ENCODE results near the gene FMR1.

The FMR1 gene

DNA sequence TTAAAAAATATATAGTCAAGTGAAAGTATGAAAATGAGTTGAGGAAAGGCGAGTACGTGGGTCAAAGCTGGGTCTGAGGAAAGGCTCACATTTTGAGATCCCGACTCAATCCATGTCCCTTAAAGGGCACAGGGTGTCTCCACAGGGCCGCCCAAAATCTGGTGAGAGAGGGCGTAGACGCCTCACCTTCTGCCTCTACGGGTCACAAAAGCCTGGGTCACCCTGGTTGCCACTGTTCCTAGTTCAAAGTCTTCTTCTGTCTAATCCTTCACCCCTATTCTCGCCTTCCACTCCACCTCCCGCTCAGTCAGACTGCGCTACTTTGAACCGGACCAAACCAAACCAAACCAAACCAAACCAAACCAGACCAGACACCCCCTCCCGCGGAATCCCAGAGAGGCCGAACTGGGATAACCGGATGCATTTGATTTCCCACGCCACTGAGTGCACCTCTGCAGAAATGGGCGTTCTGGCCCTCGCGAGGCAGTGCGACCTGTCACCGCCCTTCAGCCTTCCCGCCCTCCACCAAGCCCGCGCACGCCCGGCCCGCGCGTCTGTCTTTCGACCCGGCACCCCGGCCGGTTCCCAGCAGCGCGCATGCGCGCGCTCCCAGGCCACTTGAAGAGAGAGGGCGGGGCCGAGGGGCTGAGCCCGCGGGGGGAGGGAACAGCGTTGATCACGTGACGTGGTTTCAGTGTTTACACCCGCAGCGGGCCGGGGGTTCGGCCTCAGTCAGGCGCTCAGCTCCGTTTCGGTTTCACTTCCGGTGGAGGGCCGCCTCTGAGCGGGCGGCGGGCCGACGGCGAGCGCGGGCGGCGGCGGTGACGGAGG is at the start of gene FMR1:
FMR1 (plus strand) TSS at position 728 of the 831 bp plus-strand sequence. CDS start 261 bp downstream, outside the sequence.
- peak; percentile 90 to 92 for DNase-seq

DNA sequence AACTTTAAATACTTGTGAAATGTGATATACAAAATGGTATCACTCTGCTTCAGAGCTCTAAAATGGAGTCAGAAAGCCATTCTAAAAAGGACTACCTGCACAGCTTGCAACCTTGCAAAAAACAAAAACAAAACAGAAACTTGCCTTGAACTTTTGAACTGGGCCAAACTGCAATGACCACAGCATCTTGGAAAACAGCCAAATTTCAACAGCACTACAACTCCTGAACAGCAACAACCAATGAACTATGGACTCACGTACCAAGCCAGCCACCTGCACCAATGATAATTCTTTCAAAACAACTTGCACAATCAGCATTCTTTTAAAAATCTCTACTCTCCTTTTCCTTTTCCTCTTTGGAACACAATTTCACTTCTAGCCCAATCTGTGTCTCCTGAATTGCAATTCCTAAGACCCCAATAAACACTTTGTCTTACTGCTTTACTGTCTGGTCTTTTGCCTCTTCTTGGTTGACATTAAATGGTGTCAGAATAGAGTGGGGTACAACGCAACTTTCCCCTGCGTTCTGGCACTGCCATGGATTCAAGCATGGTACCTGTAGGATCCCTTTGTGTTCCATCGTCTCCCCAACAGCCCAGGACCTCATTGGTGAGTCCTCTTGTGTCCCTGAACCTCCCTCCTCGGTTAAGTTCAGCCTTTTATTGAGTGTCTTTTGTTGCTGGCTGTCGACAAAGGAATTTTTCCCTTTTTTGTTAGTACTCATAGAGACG is 35.7 kb upstream of the FMR1 start:
- DNase-seq, result no peak

DNA sequence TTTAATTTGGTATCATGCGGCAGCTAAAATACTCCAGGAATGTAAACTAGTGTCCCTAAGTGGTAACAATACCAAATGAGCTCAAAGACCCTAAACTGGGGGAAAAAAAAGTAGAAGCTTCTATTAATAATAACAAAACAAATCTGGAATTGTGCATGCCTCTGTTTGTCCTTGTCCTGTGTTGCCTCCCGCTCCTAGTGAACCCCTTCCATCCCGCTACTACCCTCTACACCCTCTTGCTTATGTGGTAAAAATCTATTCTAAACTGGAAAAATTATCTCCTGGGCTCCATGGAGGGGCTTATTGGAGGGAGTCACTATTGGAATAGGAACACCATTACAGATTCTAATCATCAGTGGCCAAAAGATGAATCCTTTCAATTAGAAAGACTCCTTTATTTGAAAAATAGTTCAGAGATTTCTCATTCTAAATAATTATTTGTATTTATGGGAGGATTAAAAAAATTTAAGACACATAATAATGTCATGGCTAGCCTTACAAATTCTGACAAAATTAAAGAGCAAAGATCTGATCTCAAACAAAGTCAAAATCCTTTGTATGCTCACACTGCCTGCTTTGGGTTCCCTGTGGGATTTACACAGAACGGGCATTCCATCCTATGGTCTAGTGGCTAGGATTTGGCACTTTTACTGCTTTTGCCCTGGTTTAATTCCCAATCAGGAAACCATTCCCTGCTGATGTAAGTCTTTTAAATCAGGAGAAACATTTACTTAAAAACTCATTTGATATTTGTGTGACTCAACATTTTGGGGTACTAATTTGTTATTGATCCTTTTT is 34.7 kb upstream of the FMR1 start:
- DNase-seq, result peak in 1 of 2 experiments; percentile 5

DNA sequence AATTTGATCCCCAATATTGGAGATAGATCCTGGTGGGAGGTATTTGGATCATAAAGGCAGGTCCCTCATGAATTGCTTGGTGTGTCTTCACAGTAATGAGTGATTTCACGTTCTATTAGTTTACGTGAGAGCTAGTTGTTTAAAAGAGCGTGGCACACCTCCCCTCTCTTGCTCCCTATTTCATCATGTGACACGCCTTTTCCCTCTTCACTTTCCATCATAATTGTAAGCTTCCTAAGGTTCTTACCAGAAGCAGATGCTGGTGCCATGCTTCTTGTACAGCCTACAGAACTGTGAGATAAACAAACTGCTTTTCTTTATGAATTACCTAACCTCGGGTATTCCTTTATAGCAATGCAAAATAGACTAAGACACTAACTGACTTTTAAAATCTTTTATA is 34.0 kb upstream of the FMR1 start:
- DNase-seq, result peak in 1 of 2 experiments; percentile 53

DNA sequence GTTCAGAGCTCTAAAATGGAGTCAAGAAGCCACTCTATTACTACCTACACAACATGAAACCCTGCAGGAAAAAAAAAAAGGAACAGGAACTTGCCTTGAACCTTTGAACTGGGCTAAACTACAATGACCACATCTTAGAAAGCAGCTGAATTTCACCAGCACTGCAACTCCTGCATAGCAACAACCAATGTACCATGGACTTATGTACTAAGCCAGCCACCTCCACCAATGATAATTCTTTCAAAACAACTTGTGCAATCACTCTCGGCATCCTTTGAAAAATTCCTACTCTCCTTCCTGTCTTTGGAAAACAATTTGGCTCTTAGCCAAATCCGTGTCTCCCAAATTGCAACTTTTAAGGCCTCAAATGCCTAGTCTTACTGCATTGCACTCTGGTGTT is 26.8 kb upstream of the FMR1 start:
- DNase-seq, result no peak

DNA sequence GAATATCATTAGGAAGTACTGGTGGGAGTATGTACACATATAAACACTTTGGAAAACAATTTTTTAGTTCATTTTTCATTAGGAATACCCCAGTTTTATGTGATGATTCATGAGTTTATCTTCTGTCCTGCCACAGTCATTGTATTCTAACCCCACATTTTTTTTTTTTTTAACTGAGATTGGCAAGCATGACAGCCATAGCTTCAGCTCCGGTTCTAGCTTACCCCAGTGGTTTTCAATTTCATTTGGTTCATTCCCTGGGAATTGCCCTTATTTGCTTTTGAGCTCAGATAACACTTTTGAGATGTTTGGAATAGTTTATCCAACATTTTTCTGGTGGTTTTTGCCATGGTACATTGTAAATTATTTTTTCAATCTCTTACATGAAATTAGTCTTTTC is 21.0 kb upstream of the FMR1 start:
- no peak for DNase-seq

DNA sequence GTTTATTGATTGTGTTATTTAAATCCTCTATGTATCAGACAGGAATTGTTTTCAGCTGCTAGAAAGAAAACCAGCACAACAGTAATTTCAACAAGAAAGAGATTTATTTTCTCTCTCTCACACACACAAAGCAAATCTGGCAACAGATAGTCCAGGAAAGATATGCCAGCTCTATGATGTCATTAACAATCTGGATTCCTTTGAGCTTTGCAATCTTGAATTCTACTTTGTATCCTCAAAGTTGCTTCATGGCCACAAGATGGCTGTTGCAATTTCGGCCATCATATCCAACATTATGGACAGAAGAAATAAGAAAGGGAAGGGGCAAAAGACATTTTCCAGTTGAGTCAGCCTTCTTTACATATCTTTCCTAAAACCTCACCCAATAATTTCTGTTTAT is 19.8 kb upstream of the FMR1 start:
- DNase-seq, result no peak

DNA sequence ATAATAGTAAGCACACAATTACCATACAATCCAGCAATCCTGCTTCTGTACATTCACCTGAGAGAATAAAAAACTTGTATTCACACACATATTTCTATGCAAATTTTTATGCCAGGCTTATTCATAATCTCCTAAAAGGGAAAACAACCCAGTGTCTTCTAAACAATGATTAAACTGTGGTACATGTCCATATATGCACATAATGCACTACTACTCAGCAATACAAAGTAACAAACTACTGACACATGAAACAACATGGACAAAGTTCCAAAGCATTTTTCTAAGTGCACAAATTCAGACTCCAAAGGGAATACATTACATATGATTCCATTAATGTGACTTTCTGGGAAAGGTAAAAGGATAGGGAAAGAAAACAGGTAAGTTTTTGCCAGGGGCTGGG is 18.0 kb upstream of the FMR1 start:
- DNase-seq, result no peak

DNA sequence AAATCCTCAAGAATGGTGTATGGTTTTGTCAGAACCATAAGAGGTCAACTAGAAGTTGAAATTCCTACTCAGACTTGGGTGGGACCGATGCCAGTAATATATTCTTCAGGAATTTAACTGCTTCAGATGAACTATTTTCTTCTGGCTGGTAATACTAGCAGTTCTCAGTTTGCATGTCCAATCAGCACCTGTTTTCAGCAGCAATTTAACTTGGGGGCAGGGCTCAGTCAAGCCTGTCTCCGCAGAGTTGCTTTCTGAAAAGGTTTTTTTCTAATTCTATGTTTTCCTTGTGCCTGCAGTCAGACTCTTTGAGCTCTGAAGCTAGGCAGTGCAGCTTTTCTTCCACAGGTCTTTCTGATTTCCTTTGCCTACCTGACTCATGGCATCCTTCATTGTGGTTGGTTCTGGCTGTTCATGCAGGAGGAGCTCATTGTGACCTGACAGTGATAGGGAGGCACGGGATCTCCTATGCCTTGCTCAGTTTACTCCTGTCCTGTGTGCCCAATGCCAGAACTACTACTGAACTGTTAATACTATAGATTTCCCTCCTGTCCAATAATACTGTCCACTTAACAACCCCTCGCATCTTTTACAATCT is 17.3 kb upstream of the FMR1 start:
- DNase-seq, result no peak

DNA sequence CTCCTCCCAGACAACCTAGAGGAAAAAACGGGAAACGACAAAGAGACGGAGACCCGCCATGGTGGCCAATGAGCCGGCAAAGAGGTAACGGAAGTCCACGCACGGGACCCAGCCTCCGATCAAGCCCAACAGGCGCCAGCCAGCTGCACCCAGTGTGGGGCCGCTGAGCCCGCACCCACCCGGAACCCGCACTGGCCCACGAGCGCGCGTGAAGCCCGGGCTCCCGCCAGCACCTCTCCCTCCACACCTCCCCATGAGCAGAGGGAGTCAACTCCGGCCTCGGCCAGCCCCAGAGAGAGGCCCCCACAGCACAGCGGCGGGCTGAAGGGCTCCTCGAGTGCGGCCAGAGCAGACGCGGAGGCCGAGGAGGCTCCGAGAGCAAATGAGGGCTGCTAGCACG is 14.6 kb upstream of the FMR1 start:
- DNase-seq, result no peak

DNA sequence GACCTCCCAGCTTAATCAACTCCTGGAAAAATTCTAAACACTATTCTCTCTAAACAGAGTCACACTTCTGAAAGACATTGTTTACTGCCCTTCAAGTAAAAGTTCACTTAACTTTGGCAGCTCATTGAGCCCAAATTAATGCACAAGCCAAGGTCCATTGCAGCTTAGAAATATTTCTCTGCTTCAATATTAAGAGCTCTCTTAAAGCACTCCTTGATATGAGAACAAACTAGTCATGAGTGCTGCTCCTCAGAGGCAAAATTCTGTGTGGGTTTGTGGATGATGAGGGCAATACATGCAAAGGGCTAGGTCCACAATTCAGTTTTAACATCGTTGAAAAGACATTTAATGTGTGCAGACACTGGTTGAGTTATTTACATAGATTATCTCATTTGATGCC is 12.8 kb upstream of the FMR1 start:
- no peak for DNase-seq

DNA sequence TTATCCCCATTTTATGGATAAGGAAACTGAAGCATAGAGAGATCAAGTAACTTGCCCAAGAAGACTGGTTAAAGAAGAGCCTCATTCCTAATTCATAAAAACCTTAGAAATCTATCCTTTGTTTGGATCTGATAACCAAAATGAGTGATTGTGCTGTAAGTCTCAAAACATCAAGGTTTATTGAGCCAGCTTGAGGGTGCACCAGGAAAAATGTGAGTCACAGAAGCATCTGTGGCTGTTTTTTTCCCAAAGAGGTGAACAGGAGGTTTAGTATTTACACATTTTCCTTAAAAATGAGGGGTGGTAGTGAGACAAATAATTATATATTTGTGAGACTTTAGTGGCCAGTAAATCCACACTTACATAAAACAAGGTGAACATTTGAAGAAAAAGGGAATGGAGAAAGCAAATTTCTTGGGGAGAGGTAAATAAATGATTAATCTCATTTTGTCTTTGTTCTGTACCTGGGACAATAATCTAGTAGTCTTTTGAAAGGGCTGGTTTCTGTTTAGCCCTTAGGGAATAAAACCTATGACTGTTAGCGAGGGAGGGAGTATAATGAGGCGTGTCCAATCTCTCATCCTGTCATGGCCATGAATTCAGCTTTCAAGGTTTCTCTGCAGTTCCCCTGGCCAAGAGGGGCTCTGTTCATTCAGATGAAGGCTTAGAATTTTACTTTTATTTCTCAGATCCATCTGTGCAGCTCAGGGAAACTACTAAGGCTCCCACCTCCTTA is 12.2 kb upstream of the FMR1 start:
- no peak for DNase-seq

DNA sequence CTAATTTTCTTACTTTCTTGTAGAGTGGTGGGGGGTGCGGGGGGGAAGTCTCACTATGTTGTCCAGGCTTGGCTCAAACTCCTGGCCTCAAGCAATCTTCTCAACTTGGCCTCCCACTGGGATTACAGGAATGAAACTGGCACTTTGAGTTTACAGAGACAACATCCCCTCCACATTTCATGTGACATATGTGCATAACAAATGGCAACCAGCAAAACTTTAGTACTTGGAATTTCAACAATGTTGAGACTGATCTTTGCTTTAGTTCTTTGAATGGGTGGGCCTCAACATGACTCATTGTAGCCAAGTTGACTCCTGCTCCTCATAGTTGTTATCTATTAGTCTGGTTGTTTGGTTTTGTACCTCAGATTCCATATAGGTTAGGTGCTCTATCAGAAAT is 11.4 kb upstream of the FMR1 start:
- DNase-seq, result no peak

DNA sequence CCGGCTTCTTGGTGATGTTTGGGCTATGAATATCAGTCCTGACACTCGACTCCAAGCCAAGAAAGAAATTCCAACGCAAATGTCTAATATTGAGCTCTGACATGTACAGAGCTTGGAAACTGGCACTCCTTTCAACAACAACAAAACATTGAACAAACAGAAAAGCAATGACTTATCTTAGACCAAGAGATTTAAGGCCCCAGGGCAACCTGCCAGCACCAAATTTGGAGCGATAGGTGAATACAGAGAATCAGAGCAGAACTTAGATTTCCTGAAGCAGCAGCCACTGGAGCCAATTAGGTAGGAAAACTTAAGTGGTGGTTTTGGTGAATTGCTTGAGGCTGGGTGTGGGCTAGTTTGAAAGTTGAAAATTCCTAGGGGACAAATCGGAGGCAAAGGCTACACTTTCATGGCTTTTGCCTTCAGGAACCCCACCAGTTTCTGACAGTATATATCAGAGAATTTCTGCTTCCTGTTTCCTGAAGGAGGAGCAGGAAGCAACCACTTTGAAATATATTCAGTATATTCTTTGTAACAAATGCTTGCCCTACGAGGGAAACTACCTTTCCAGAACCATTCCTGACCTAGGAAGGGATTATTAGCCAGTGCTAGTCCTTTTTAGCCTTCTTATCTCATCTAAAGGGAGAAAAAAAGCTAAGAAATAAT is 10.1 kb upstream of the FMR1 start:
- DNase-seq, result no peak

DNA sequence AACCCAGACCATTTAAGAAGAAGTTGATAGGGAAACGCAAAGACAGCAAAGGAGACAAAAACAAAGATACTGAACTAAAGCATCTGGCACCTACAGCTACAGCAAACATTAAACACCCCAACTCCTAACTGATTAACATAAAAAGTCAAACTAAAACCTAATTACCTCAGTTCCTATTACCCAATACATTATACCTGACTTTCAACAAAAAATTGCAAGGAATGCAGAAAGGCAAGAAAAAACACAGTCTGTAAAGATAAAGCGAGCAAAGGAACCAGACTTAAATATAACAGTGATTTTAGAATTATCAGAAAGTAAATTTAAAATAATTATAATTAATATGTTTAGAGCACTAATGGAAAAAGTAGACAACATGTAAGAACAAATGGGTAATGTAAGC is 9.4 kb upstream of the FMR1 start:
- no peak for DNase-seq

DNA sequence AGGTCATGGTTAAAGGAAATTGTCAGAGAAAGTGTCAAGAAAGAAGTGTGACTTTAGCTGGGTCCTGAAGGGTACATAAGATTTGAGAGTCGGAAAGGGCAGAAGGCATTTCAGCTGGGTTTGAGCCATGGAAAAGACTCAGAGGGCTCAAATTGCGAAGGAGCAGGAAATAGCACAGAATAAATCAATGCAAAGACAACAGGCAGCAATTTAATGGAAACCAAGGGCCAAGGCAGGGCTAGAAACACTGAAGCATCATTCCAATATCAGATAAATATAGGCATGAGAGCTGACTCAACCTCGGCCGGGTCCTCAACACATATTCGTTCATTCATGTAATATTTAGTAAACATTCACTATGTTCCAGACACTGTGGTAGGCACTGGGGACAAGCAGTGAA is 3.6 kb upstream of the FMR1 start:
- DNase-seq, result no peak

DNA sequence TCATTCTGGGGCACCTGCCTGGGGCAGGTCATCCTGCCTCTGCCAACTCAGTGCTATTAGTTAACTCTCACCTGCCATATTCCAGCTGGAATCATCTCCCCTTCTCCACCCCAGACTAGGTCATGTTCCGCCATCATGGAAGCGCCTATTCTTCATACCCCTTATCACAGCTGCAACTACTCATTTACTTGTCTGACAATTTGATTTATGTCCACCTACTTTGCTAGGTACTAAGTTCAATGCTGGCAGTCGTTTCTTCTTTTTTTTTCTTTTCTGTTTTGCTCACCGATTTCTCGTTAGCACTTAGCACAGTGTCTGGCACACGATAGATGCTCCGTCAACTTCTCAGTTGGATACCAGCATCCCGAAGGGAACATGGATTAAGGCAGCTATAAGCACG is 1.1 kb upstream of the FMR1 start:
- no peak for DNase-seq

DNA sequence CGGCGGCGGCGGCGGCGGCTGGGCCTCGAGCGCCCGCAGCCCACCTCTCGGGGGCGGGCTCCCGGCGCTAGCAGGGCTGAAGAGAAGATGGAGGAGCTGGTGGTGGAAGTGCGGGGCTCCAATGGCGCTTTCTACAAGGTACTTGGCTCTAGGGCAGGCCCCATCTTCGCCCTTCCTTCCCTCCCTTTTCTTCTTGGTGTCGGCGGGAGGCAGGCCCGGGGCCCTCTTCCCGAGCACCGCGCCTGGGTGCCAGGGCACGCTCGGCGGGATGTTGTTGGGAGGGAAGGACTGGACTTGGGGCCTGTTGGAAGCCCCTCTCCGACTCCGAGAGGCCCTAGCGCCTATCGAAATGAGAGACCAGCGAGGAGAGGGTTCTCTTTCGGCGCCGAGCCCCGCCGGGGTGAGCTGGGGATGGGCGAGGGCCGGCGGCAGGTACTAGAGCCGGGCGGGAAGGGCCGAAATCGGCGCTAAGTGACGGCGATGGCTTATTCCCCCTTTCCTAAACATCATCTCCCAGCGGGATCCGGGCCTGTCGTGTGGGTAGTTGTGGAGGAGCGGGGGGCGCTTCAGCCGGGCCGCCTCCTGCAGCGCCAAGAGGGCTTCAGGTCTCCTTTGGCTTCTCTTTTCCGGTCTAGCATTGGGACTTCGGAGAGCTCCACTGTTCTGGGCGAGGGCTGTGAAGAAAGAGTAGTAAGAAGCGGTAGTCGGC is 528 bp downstream of the FMR1 start:
- peak in 1 of 2 experiments; percentile 2 for DNase-seq

DNA sequence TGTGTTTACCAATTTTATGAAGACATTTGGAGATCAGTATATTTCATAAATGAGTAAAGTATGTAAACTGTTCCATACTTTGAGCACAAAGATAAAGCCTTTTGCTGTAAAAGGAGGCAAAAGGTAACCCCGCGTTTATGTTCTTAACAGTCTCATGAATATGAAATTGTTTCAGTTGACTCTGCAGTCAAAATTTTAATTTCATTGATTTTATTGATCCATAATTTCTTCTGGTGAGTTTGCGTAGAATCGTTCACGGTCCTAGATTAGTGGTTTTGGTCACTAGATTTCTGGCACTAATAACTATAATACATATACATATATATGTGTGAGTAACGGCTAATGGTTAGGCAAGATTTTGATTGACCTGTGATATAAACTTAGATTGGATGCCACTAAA is 1.9 kb downstream of the FMR1 start:
- no peak for DNase-seq

DNA sequence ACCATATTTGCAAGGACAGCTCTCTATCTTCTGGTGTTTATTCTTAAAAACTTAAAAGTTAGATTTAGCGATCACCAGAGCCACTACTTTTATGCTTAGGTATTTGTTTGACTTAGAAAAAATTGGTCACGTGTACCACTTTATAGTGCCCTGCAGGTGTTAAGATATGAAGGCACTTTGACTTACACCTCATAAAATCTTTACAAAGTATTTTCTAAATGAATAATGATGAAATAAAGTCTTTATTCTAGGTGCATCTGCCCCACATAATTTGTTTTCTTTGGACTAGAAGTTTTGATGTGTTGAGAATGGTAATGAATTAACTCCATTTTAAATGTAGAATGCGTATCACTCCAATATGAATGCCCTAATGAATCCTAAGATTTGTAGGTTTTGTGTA is 2.9 kb downstream of the FMR1 start:
- DNase-seq, result no peak

DNA sequence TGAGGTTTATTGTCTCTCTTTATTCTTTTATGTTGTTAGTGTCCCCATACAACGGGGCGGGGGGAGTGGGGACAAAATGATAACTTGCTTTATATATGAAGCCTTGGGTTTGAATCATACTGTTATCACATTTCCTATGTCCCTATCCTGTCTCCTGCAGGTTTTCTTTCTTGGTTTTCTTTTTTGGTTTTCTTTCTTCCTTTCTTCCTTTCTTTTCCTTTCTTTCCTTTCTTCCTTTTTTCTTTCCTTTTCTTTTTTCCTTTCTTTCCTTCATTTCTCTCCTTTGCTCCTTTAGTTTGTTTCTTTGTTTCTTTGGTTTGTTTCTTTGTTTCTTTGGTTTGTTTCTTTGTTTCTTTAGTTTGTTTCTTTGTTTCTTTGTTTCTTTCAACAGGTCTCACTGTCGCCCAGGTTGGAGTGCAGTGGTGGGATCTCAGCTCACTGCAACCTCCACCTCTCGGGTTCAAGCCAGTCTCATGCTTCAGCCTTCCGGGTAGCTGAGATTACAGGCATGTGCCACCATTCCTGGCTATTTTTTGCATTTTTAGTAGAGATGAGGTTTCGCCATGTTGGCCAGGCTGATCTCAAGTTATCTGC is 4.8 kb downstream of the FMR1 start:
- DNase-seq, result no peak
